K562 (cell line): ENCODE measurements around the gene GNG7. TPM values are rescaled to one million over a fixed set of nuclear protein-coding genes. Genes with fewer than 3 reads are reported as not detected.
"Not testable (repeated sequence)": the region's sequence is repeated elsewhere in the genome, so short reads cannot be mapped to it uniquely, and the experiment has no call there.

Source experiments
- ATAC-seq: fragments of 200-7000 bp; cut with Tn5 transposase; 3 replicates; pipeline ENCODE4 v1.9.1; 2020; ENCODE audit warnings: moderate library complexity
- BruUV-seq: library from RNA; stranded (reverse); fragments of 400-500 nt; replicated peaks from 2 replicates; lab custom pipeline; 2021; lab: Mats Ljungman, UMichigan
- CTCF ChIA-PET: fragments of 300-600 bp; formaldehyde crosslinking; extraction: SDS; loops from one replicate; lab custom pipeline; 2021; ENCODE audit warnings: low intra/inter-chr PET ratio; lab: Yijun Ruan, JAX
- POLR2A ChIA-PET: fragments of 300-600, 350-650 bp; sonication (Branson Sonifier 250); formaldehyde crosslinking; extraction: SDS; loops from one replicate; lab custom pipeline; 2021; ENCODE audit warnings: antibody characterized with exemption, inconsistent platforms; lab: Yijun Ruan, JAX
- DNase-seq, 4 experiments: peaks; one replicate each; pipeline versions ENCODE4 v3.0.0 to v3.0.0-alpha.2; 2011 to 2018; ENCODE audit warnings: low spot score in 3 of 4, mixed read lengths in 3 of 4; ENCODE audit errors: extremely low read depth in 1 of 4
- FAIRE-seq: peaks from 2 replicates; lab custom pipeline; 2011; peaks lifted over from hg19 to GRCh38; lab: Jason Lieb, UNC
- H2AFZ ChIP-seq: 2 replicates; pipeline ENCODE4 v1.6.0; 2011; ENCODE audit warnings: low read depth, low read length, control low read depth, inconsistent platforms
- H3K27ac ChIP-seq: fragments of 200-600 bp; 3 replicates; pipeline ENCODE4 v1.8.0; 2011; ENCODE audit warnings: low read depth, mild to moderate bottlenecking, control low read depth, inconsistent platforms, low read length, moderate library complexity, mixed read lengths; ENCODE audit errors: extremely low read depth
- H3K27me3 ChIP-seq, 2 experiments: fragments of 300-600 bp in 1 of 2; 2 replicates in 1 of 2; 3 replicates in 1 of 2; pipeline versions ENCODE4 v1.6.0 to v1.8.0; 2011; ENCODE audit warnings: inconsistent platforms in 2 of 2, low read length in 2 of 2, mild to moderate bottlenecking in 1 of 2, mixed read lengths in 1 of 2, moderate library complexity in 1 of 2; ENCODE audit not compliant: control insufficient read depth in 2 of 2, insufficient read depth in 2 of 2
- H3K36me3 ChIP-seq: fragments of 300-600 bp; 3 replicates; pipeline ENCODE4 v1.8.0; 2011; ENCODE audit warnings: mild to moderate bottlenecking, low read length, inconsistent platforms; ENCODE audit not compliant: control insufficient read depth, insufficient read depth
- H3K4me1 ChIP-seq, 2 experiments: fragments of 200-600 bp in 1 of 2; replicated peaks in 1 of 2; 2 replicates in 1 of 2; 3 replicates in 1 of 2; pipeline versions ENCODE4 v1.5.1 to v1.8.0; 2011; ENCODE audit warnings: inconsistent platforms in 2 of 2, low read length in 2 of 2, mild to moderate bottlenecking in 1 of 2, mixed read lengths in 1 of 2, moderate library complexity in 1 of 2; ENCODE audit not compliant: control insufficient read depth in 2 of 2, insufficient read depth in 2 of 2
- H3K4me2 ChIP-seq: 2 replicates; pipeline ENCODE4 v1.6.1; 2011; ENCODE audit warnings: low read length, control low read depth, inconsistent platforms, mixed read lengths; ENCODE audit not compliant: insufficient read depth
- H3K4me3 ChIP-seq: fragments of 200-600 bp; sonication (generic), shearing (Covaris generic); 2 replicates; pipeline ENCODE4 v1.5.1; 2016; ENCODE audit warnings: control low read depth, inconsistent platforms
- H3K79me2 ChIP-seq: fragments of 200-600 bp; 3 replicates; pipeline ENCODE4 v1.8.0; 2011; ENCODE audit warnings: low read length, inconsistent platforms; ENCODE audit not compliant: control insufficient read depth, insufficient read depth
- H3K9ac ChIP-seq, 2 experiments: 2 replicates each; pipeline versions ENCODE4 v1.6.0 to v1.6.1; 2011; ENCODE audit warnings: low read depth in 2 of 2, low read length in 2 of 2, control low read depth in 1 of 2, inconsistent platforms in 1 of 2, mild to moderate bottlenecking in 1 of 2, mixed read lengths in 1 of 2; ENCODE audit not compliant: insufficient read depth in 1 of 2
- H3K9me1 ChIP-seq: one replicate; pipeline ENCODE4 v1.6.0; 2011; ENCODE audit warnings: inconsistent platforms, mild to moderate bottlenecking, low read length, moderate library complexity; ENCODE audit not compliant: control insufficient read depth, insufficient read depth
- H3K9me3 ChIP-seq: replicated peaks from 2 replicates; pipeline ENCODE4 v1.5.1; 2011; ENCODE audit warnings: low read depth, low read length, inconsistent platforms; ENCODE audit not compliant: control insufficient read depth, insufficient read depth
- H4K20me1 ChIP-seq: replicated peaks from 2 replicates; pipeline ENCODE4 v1.6.1; 2011; ENCODE audit warnings: low read length, inconsistent platforms, mixed read lengths; ENCODE audit not compliant: control insufficient read depth, insufficient read depth
- FUS ChIP-seq: fragments of 200-400 bp; formaldehyde crosslinking; optimal IDR thresholded peaks from 2 replicates; pipeline ENCODE3; 2017; ENCODE audit warnings: low read depth, low read length
- TSC22D4 ChIP-seq: fragments of 450-650 bp; IDR thresholded peaks from 2 replicates; pipeline ENCODE4 v1.6.1; 2016; ENCODE audit warnings: missing genetic modification characterization, missing biosample characterization, control low read depth
- ZBTB1 ChIP-seq: sonication (generic); formaldehyde crosslinking; IDR thresholded peaks from 2 replicates; pipeline ENCODE4 v1.8.1; 2023; ENCODE audit warnings: missing genetic modification reagents, low read depth, mild to moderate bottlenecking, borderline replicate concordance
- ZC3H4 ChIP-seq: sonication (generic); formaldehyde crosslinking; IDR thresholded peaks from 2 replicates; pipeline ENCODE4 v1.9.0; 2021; ENCODE audit warnings: missing genetic modification reagents, borderline replicate concordance
- WGBS: fragments of 100-300 bp; shearing (Covaris generic); methylation state at CpG from one replicate; pipeline ENCODE4 v1.1.6; 2016; ENCODE audit warnings: low coverage, mixed read lengths; ENCODE audit not compliant: insufficient coverage; ENCODE audit errors: missing lambda C conversion rate; 5-methylcytosine and 5-hydroxymethylcytosine counted together
- in situ Hi-C: fragments of 300-500 bp; cut with MboI; formaldehyde crosslinking; loops from 4 replicates; pipeline ENCODE4 v1.15.0; 2018; ENCODE audit warnings: inconsistent platforms, mixed read lengths
- intact Hi-C: fragments of 100-400 bp; cut with micrococcal nuclease; formaldehyde crosslinking; loops from 2 replicates; pipeline ENCODE4 v1.14.2; 2022
- polyA plus RNA-seq, 8 experiments: library from polyadenylated mRNA; depleted of rRNA in 4 of 8; stranded (reverse) in 5 of 8; unstranded in 3 of 8; fragments of >200 nt; fragmentation: Nextera tagmentation in 2 of 8; fragmentation: Illumina TruSeq in 1 of 8; extraction: Ambion mirVana in 2 of 8; extraction: Trizol in 1 of 8; gene quantifications; 2 replicates each; pipeline versions ENCODE4 v1.2.1 to v1.2.3, GENCODE V29; 2011 to 2014; ENCODE audit warnings: inconsistent platforms in 1 of 8, missing spikeins in 1 of 8
- total RNA-seq, 7 experiments: library from RNA; depleted of rRNA in 6 of 7; stranded (reverse); fragments of >200 nt in 6 of 7; fragmentation: Illumina TruSeq in 2 of 7; extraction: Trizol in 2 of 7; gene quantifications; 2 replicates each; pipeline versions ENCODE4 v1.2.1 to v1.2.3, GENCODE V29; 2011 to 2021; ENCODE audit warnings: low replicate concordance in 1 of 7

GNG7 gene
- total and polyA plus RNA-seq, 9 of the 15 experiments (the other 6 are each of a cell fraction or from before 2014, with no cell fraction given): 0.01 to 0.20 (median 0.06) TPM; not detected in 1

DNA sequence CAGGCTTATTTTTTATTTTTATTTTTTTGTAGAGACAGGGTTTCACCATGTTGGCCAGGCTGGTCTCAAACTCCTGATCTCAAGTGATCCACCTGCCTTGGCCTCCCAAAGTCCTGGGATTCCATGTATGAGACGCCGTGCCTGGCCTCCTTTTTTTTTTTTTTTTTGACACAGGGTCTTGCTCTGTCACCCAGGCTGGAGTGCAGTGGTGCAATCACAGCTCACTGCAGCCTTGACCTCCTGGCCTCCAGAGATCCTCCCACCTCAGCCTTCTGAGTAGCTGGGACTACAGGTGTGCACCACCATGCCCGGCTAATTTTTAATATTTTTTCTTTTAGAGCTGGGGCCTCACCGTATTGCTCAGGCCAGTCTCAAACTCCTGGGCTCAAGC, 159.4 kb downstream of the GNG7 start:
- Histone ChIP-seq H3K27ac (peak overlapping the region; percentile 23; the same call in 1 of the 3 replicates), H3K4me1 (peaks cover 4 to 31% of the 10 kb centered on the region in 2 experiments; a peak in 4 of 5 replicates), H3K9ac (peak overlapping the region in 1 of 2 experiments; percentile 88; a peak in 1 of 4 replicates), H2AFZ (peak overlapping the region; percentile 74)
- DNase-seq, H3K4me2 ChIP-seq, BruUV-seq, FAIRE-seq, ATAC-seq, H4K20me1 ChIP-seq, H3K27me3 ChIP-seq, H3K4me3 ChIP-seq, H3K79me2 ChIP-seq, H3K36me3 ChIP-seq, H3K9me1 ChIP-seq, H3K9me3 ChIP-seq, in situ Hi-C loops: not testable (repeated sequence)
- intact Hi-C loops: loop anchor here (2.0 kb wide), 1 partner anchor 66 kb away; the partner anchor contains the start of gene GADD45B
- WGBS: 60% methylated on average over 4 of the region's 4 CpGs
- 0 out of 2 replicates have a peak, but pooled peaks have one; percentile 10 for TF ChIP-seq ZBTB1
- ChIA-PET CTCF (interaction anchor here (0.6 to 1.4 kb wide), 2 partner anchors 13 to 69 kb away, joined by 4 to 5 read pairs; no protein-coding TSS in a partner anchor), POLR2A (interaction anchor here (0.6 to 1.7 kb wide), 6 partner anchors 9 to 283 kb away, joined by 3 to 11 read pairs (median 3); partner anchors contain the start of gene GADD45B)

DNA sequence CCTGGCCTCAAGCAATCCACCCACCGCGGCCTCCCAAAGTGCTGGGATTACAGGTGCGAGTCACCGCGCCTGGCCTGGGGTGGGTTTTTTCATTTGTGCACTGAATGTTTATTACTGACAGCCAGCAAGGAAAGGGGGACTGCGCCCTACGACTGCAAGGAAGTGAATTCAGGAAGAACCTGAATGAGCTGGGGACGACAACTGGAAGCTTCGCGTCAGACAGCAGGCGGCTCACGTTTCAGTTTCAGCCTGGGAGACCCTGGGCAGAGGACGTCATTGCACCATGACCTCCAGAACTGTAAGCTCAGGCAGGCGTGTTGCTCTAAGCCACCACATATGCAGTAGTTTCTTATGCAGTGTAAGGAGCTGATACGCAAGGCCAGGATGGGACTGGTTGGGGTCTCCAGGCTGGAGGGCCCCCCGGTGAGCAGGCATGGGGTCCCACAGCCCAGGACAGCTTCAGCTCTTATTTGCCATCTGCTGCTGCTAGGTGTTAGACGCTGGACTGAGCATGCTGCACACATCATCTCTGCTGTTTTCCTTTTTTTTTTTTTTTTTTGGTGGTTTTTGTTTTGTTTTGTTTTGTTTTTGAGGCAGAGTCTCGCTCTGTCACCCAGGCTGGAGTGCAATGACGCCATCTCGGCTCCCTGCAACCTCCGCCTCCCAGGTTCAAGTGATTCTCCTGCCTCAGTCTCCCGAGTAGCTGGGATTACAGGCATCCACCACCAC, 160.0 kb downstream of the GNG7 start:
- Histone ChIP-seq H3K27me3 (0 out of 5 replicates have a peak, but pooled peaks cover 0 to 8% of the 10 kb centered on the region in 2 experiments), H3K79me2 (no peaks in the 10 kb centered on the region), H4K20me1 (no peaks in the 10 kb centered on the region), H3K9me1 (no peaks in the 10 kb centered on the region), H3K4me3 (no peak overlapping the region), H3K27ac (no peak overlapping the region), H3K4me2 (no peak overlapping the region), H3K4me1 (peaks cover 4 to 31% of the 10 kb centered on the region in 2 experiments; a peak in 4 of 5 replicates), H2AFZ (no peak overlapping the region), H3K9me3 (no peaks in the 10 kb centered on the region)
- intact Hi-C loops (loop anchor here (2.0 kb wide), 1 partner anchor 66 kb away; the partner anchor contains the start of gene GADD45B), in situ Hi-C loops (no loop called here)
- DNase-seq (no peak), ATAC-seq (no peak)
- CTCF ChIA-PET: interaction anchor here (1.4 kb wide), 1 partner anchor 68 kb away, joined by 5 read pairs; no protein-coding TSS in a partner anchor
- no TSS peak for BruUV-seq
- TF ChIP-seq FUS (no peak), ZC3H4 (CRISPR knock-in tag) (no peak), TSC22D4 (tag) (no peak)
- TF ChIP-seq, all 486 proteins: peak for 0
- no peak overlapping the region for H3K9ac ChIP-seq
- no peak for FAIRE-seq
- WGBS: 71% methylated on average over 22 of the region's 22 CpGs
- no peaks in the 10 kb centered on the region for H3K36me3 ChIP-seq
- POLR2A ChIA-PET: interaction anchor here (0.6 to 1.7 kb wide), 5 partner anchors 8 to 282 kb away, joined by 3 to 11 read pairs (median 3); partner anchors contain the start of gene GADD45B
